Vagina (tissue), 2 donors: ENCODE measurements around the gene LY86.

Experiments
- CTCF ChIP-seq, 3 experiments: fragments of 450-650 bp in 2 of 3; fragments of 200-600 bp in 1 of 3; sonication (generic) in 1 of 3; IDR thresholded peaks; one replicate each; pipeline ENCODE4 v1.5.1; 2017 to 2019; ENCODE audit warnings: antibody characterized with exemption in 3 of 3, mild to moderate bottlenecking in 2 of 3, moderate library complexity in 2 of 3
- POLR2A ChIP-seq, 2 donors: fragments of 450-650 bp; IDR thresholded peaks; one replicate each; pipeline ENCODE4 v1.6.1; 2017; ENCODE audit warnings: antibody characterized with exemption in 2 of 2, mild to moderate bottlenecking in 2 of 2, moderate library complexity in 2 of 2

GRCh38 chr6:6579281-6579680 lies 9.2 kb upstream of the LY86 start:
- TF ChIP-seq CTCF (IDR thresholded peaks at IDR 0.05) (no peak), POLR2A (IDR thresholded peaks at IDR 0.05) (no peak)
